ENCODE data around the gene ARID1B. TPM values are rescaled to one million over a fixed set of nuclear protein-coding genes. Genes with fewer than 3 reads are reported as not detected.

Gene ARID1B
- total and polyA plus RNA-seq, 2 of the 4 experiments (the other 2 are of a cell fraction), result 14.5 to 20.1 TPM

- H3K4me2 ChIP-seq (ENCODE audit: low read depth, low read length), result no peak overlapping the region
- H2BK120ac ChIP-seq (ENCODE audit: low read depth, low read length), result no peak overlapping the region
- ChIA-PET CTCF (no interaction called here), POLR2A (ENCODE audit: unreplicated experiment) (no interaction called here)
- no TSS peak for BruUV-seq (replicated peaks)
- H3K4me1 ChIP-seq (ENCODE audit: control insufficient read depth, insufficient read depth, low read length), result peaks cover 10% of the 10 kb centered on the region
- H3K27ac ChIP-seq (ENCODE audit: insufficient read depth, low read length), result no peak overlapping the region
- H3K14ac ChIP-seq (replicated peaks; ENCODE audit: low read depth, low read length), result no peak overlapping the region
- peak overlapping the region; percentile 63 for H3K23ac ChIP-seq (ENCODE audit: low read depth, low read length)
- no peak overlapping the region for H3K9ac ChIP-seq (ENCODE audit: low read depth, low read length)
- WGBS, 2 experiments (ENCODE audit: extremely low coverage in 2 of 2, insufficient read length in 1 of 2), result 70% methylated on average over 4 of the region's 13 CpGs; no CpG with 5 or more reads in 1 of the 2 experiments
- H2BK5ac ChIP-seq (ENCODE audit: low read depth, low read length, poor library complexity, severe bottlenecking), result no peak overlapping the region
- H3K18ac ChIP-seq (ENCODE audit: low read depth, low read length), result no peak overlapping the region
- no peak overlapping the region for H4K8ac ChIP-seq (ENCODE audit: low read depth in 2 of 2, low read length in 2 of 2)
- H2AK5ac ChIP-seq (ENCODE audit: low read depth, low read length), result no peak overlapping the region
- H3K27me3 ChIP-seq (ENCODE audit: control insufficient read depth, insufficient read depth, low read length), result no peaks in the 10 kb centered on the region
- peak overlapping the region; percentile 26 for H2AK9ac ChIP-seq (replicated peaks; ENCODE audit: low read depth, low read length, poor library complexity)
- peak overlapping the region; percentile 9; the same call in 1 of the 2 replicates for H3K4ac ChIP-seq (ENCODE audit: low read depth, low read length)
- no peaks in the 10 kb centered on the region for H3K36me3 ChIP-seq (ENCODE audit: control insufficient read depth, insufficient read depth, low read length)
- no peak overlapping the region for H3K56ac ChIP-seq (ENCODE audit: extremely low read depth, insufficient read depth, low read length)
- no peak overlapping the region for H4K5ac ChIP-seq (ENCODE audit: low read depth, low read length)
- TF ChIP-seq MXI1 (IDR thresholded peaks at IDR 0.05; ENCODE audit: borderline replicate concordance, low read depth, low read length), result no peak
- TF ChIP-seq POLR2A (IDR thresholded peaks at IDR 0.05; ENCODE audit: low read depth, low read length), result no peak
- no peak for TF ChIP-seq CEBPB (IDR thresholded peaks at IDR 0.05; ENCODE audit: low read depth, low read length)
- no peak for TF ChIP-seq NFE2L2 (IDR thresholded peaks at IDR 0.05; ENCODE audit: low read depth, low read length)
- no peak for TF ChIP-seq RAD21 (IDR thresholded peaks at IDR 0.05; ENCODE audit: low read length)
- no peak for TF ChIP-seq RFX5 (IDR thresholded peaks at IDR 0.05; ENCODE audit: low read depth, low read length)
- TF ChIP-seq MAFK (IDR thresholded peaks at IDR 0.05; ENCODE audit: low read depth, low read length), result no peak
- H3K9me3 ChIP-seq (ENCODE audit: control insufficient read depth, insufficient read depth, low read length), result no peaks in the 10 kb centered on the region
- in situ Hi-C loops (cut with MboI; ENCODE audit: low sequenced_read_pairs), result no loop called here
- peaks cover 40 to 68% of the 10 kb centered on the region in 2 experiments for H3K79me1 ChIP-seq (ENCODE audit: low read depth in 1 of 2, low read length in 2 of 2)
- H3K4me3 ChIP-seq (ENCODE audit: insufficient read depth, low read depth, low read length), result no peak overlapping the region
- H4K20me1 ChIP-seq (ENCODE audit: insufficient read depth, low read length), result peaks cover 18% of the 10 kb centered on the region
- intact Hi-C loops (cut with micrococcal nuclease), result no loop called here
- DNase-seq (no peak), ATAC-seq (ENCODE audit: low read depth) (no peak)
- H4K91ac ChIP-seq (ENCODE audit: insufficient read depth, low read depth, low read length), result no peak overlapping the region
- no peak overlapping the region for H2BK20ac ChIP-seq (ENCODE audit: low read depth, low read length)
- no peak overlapping the region for H2AFZ ChIP-seq (replicated peaks; ENCODE audit: low read length, poor library complexity)
- peaks cover 7% of the 10 kb centered on the region; the same call in 1 of the 2 replicates for H3K9me1 ChIP-seq (ENCODE audit: insufficient read depth, low read length)
- dilution Hi-C loops (cut with HindIII; ENCODE audit: low sequenced_read_pairs, unreplicated experiment), result no loop called here
- H2BK15ac ChIP-seq (ENCODE audit: low read depth, low read length), result no peak overlapping the region
These were observed 217.3 kb downstream of the ARID1B start for GRCh38 chr6:156994215-156995076.

All from IMR-90 (cell line).